HepG2 (cell line): ENCODE results near the gene MBD3L2. TPM values are rescaled to one million over a fixed set of nuclear protein-coding genes. Genes with fewer than 3 reads are reported as not detected.
A peak's percentile ranks its signal among the peaks of the same experiment; 100 is the strongest.

Experiments used
- ARID2 ChIP-seq: sonication (generic); formaldehyde crosslinking; IDR thresholded peaks from 2 replicates; pipeline ENCODE4 v1.8.1; 2022; ENCODE audit warnings: mild to moderate bottlenecking, missing genetic modification reagents, borderline replicate concordance
- CREM ChIP-seq, 2 experiments: sonication (generic) in 1 of 2; formaldehyde crosslinking in 1 of 2; IDR thresholded peaks; 2 replicates each; pipeline versions ENCODE4 v1.4.0 to v1.6.1; 2016 to 2020; ENCODE audit warnings: antibody characterized with exemption in 1 of 2, mild to moderate bottlenecking in 1 of 2, missing genetic modification reagents in 1 of 2
- HMG20B ChIP-seq: conservative IDR thresholded peaks from 2 replicates; pipeline ENCODE4 v1.6.1; 2016; ENCODE audit warnings: missing genetic modification reagents, missing compliant biosample characterization
- IKZF5 ChIP-seq: IDR thresholded peaks from 2 replicates; pipeline ENCODE4 v1.6.1; 2018; ENCODE audit warnings: missing genetic modification reagents, mild to moderate bottlenecking, missing compliant biosample characterization
- KLF16 ChIP-seq, 2 experiments: sonication (generic) in 1 of 2; formaldehyde crosslinking in 1 of 2; IDR thresholded peaks; 2 replicates each; pipeline versions ENCODE4 v1.6.1 to v1.8.0; 2016 to 2023; ENCODE audit warnings: missing genetic modification reagents in 2 of 2, missing compliant biosample characterization in 1 of 2
- MEIS1 ChIP-seq: sonication (generic); formaldehyde crosslinking; IDR thresholded peaks from 2 replicates; pipeline ENCODE4 v1.9.0; 2021; ENCODE audit warnings: mild to moderate bottlenecking, missing genetic modification reagents, moderate library complexity, borderline replicate concordance
- POLR2G ChIP-seq: fragments of 200-400 bp; formaldehyde crosslinking; IDR thresholded peaks from 2 replicates; pipeline ENCODE4 v1.6.1; 2018; ENCODE audit warnings: mild to moderate bottlenecking, low read depth, low read length, moderate library complexity
- ZBTB44 ChIP-seq: sonication (generic); formaldehyde crosslinking; IDR thresholded peaks from 2 replicates; pipeline ENCODE4 v1.4.0; 2020; ENCODE audit warnings: missing genetic modification reagents
- ZBTB46 ChIP-seq: sonication (generic); formaldehyde crosslinking; IDR thresholded peaks from 2 replicates; pipeline ENCODE4 v1.4.0; 2020; ENCODE audit warnings: mild to moderate bottlenecking, missing genetic modification reagents, borderline replicate concordance
- ZNF44 ChIP-seq: sonication (generic); formaldehyde crosslinking; IDR thresholded peaks from 2 replicates; pipeline ENCODE4 v1.5.1; 2020; ENCODE audit warnings: mild to moderate bottlenecking, missing genetic modification reagents
- ZNF704 ChIP-seq: sonication (generic); formaldehyde crosslinking; IDR thresholded peaks from 2 replicates; pipeline ENCODE4 v1.8.1; 2023; ENCODE audit warnings: mild to moderate bottlenecking, inconsistent platforms, moderate library complexity, missing genetic modification reagents, borderline replicate concordance
- ZNF839 ChIP-seq: sonication (generic); formaldehyde crosslinking; IDR thresholded peaks from 2 replicates; pipeline ENCODE4 v1.4.0; 2020; ENCODE audit warnings: missing genetic modification reagents, mild to moderate bottlenecking, borderline replicate concordance
- ZXDC ChIP-seq: sonication (generic); formaldehyde crosslinking; IDR thresholded peaks from 2 replicates; pipeline ENCODE4 v1.5.0; 2020; ENCODE audit warnings: mild to moderate bottlenecking, missing genetic modification reagents
- polyA plus RNA-seq, 8 experiments: library from polyadenylated mRNA; depleted of rRNA in 3 of 8; stranded (reverse) in 7 of 8; unstranded in 1 of 8; fragments of >200 nt; fragmentation: Illumina TruSeq in 4 of 8; extraction: Trizol in 4 of 8; gene quantifications; 2 replicates each; pipeline versions ENCODE4 v1.2.1 to v1.2.3, GENCODE V29; 2011 to 2016; ENCODE audit warnings: low read depth in 4 of 8, missing spikeins in 1 of 8, mixed read lengths in 1 of 8; ENCODE audit not compliant: insufficient read depth in 1 of 8
- total RNA-seq, 5 experiments: library from RNA; depleted of rRNA; stranded (reverse); fragments of >200 nt; fragmentation: Illumina TruSeq; extraction: Trizol; gene quantifications; 2 replicates each; pipeline ENCODE4 v1.2.3, GENCODE V29; 2016; ENCODE audit warnings: low read depth in 1 of 5

Gene MBD3L2
- total and polyA plus RNA-seq, 2 of the 13 experiments (the other 11 are each of a cell fraction or from before 2014, with no cell fraction given) = not detected

- TF ChIP-seq ZBTB44 (no peak), ZNF44 (CRISPR knock-in tag) (peak; percentile 51; the same call in 1 of the 2 replicates), IKZF5 (0 out of 2 replicates have a peak, but pooled peaks have one; percentile 33), POLR2G (peak; percentile 96), ZNF839 (CRISPR knock-in tag) (peak; percentile 42), KLF16 (CRISPR knock-in tag; IDR thresholded peaks at IDR 0.05) (peak in 1 of 2 experiments; percentile 49; a peak in 1 of 4 replicates), ARID2 (CRISPR knock-in tag) (0 out of 2 replicates have a peak, but pooled peaks have one; percentile 32), MEIS1 (no peak), CREM (IDR thresholded peaks at IDR 0.05) (peak; percentile 62), CREM (CRISPR knock-in tag; IDR thresholded peaks at IDR 0.05) (no peak), ZBTB46 (no peak), ZXDC (CRISPR knock-in tag) (no peak), ZNF704 (CRISPR knock-in tag) (peak; percentile 78), HMG20B (CRISPR knock-in tag) (no peak)
Observed at GRCh38 chr19:7069042-7069903, 20.2 kb downstream of the MBD3L2 start, which contains the start of gene ZNF557 (continued).
